IMR-90 (cell line): ENCODE data around the gene PALMD. TPM values are rescaled to one million over a fixed set of nuclear protein-coding genes. Genes with fewer than 3 reads are reported as not detected.

Experiments
- ATAC-seq: fragments of 200-7000 bp; cut with Tn5 transposase; 2 replicates; pipeline ENCODE4 v1.9.1; 2020; ENCODE audit warnings: low read depth, mild to moderate bottlenecking, moderate library complexity
- BruUV-seq: library from RNA; stranded (reverse); fragments of 400-500 nt; replicated peaks from 2 replicates; lab custom pipeline; 2021; lab: Mats Ljungman, UMichigan
- CTCF ChIA-PET: fragments of 300-600 bp; formaldehyde crosslinking; extraction: SDS; loops from one replicate; lab custom pipeline; 2021; ENCODE audit warnings: antibody characterized with exemption; lab: Yijun Ruan, JAX
- POLR2A ChIA-PET: fragments of 300-600 bp; sonication (Branson Sonifier 250); formaldehyde crosslinking; loops from one replicate; lab custom pipeline; 2022; ENCODE audit warnings: antibody characterized with exemption; ENCODE audit not compliant: unreplicated experiment; lab: Charles Lee
- DNase-seq: peaks from one replicate; pipeline ENCODE4 v3.0.0; 2013
- H2AFZ ChIP-seq: replicated peaks from 2 replicates; pipeline ENCODE3; 2013; ENCODE audit warnings: low read length, mild to moderate bottlenecking; ENCODE audit not compliant: poor library complexity
- H2AK5ac ChIP-seq: 2 replicates; pipeline ENCODE4 v1.6.1; 2013; ENCODE audit warnings: low read depth, low read length, inconsistent platforms
- H2AK9ac ChIP-seq: replicated peaks from 2 replicates; pipeline ENCODE3; 2013; ENCODE audit warnings: mild to moderate bottlenecking, low read depth, low read length, moderate library complexity; ENCODE audit not compliant: poor library complexity
- H2BK120ac ChIP-seq: 2 replicates; pipeline ENCODE4 v1.6.1; 2013; ENCODE audit warnings: low read depth, low read length, inconsistent platforms
- H2BK15ac ChIP-seq: 3 replicates; pipeline ENCODE4 v1.6.1; 2013; ENCODE audit warnings: low read depth, low read length, inconsistent platforms
- H2BK20ac ChIP-seq: 2 replicates; pipeline ENCODE4 v1.6.1; 2013; ENCODE audit warnings: low read depth, mild to moderate bottlenecking, inconsistent platforms, low read length, moderate library complexity
- H2BK5ac ChIP-seq: 2 replicates; pipeline ENCODE4 v1.6.1; 2013; ENCODE audit warnings: mild to moderate bottlenecking, low read depth, low read length, inconsistent platforms; ENCODE audit not compliant: poor library complexity, severe bottlenecking
- H3K14ac ChIP-seq: replicated peaks from 2 replicates; pipeline ENCODE4 v1.6.1; 2013; ENCODE audit warnings: low read depth, low read length, inconsistent platforms
- H3K18ac ChIP-seq: 2 replicates; pipeline ENCODE4 v1.6.1; 2013; ENCODE audit warnings: low read depth, low read length, control low read depth
- H3K23ac ChIP-seq: 2 replicates; pipeline ENCODE4 v1.6.1; 2013; ENCODE audit warnings: low read depth, low read length, inconsistent platforms
- H3K27ac ChIP-seq: 2 replicates; pipeline ENCODE4 v1.5.1; 2013; ENCODE audit warnings: mild to moderate bottlenecking, control low read depth, low read length; ENCODE audit not compliant: insufficient read depth
- H3K27me3 ChIP-seq: 2 replicates; pipeline ENCODE4 v1.6.1; 2013; ENCODE audit warnings: low read length; ENCODE audit not compliant: control insufficient read depth, insufficient read depth
- H3K36me3 ChIP-seq: 2 replicates; pipeline ENCODE4 v1.6.1; 2013; ENCODE audit warnings: low read length, mixed read lengths; ENCODE audit not compliant: control insufficient read depth, insufficient read depth
- H3K4ac ChIP-seq: 2 replicates; pipeline ENCODE4 v1.6.1; 2013; ENCODE audit warnings: low read depth, low read length, inconsistent platforms
- H3K4me1 ChIP-seq: 2 replicates; pipeline ENCODE4 v1.6.1; 2013; ENCODE audit warnings: low read length, mixed read lengths; ENCODE audit not compliant: control insufficient read depth, insufficient read depth
- H3K4me2 ChIP-seq: 2 replicates; pipeline ENCODE4 v1.6.1; 2013; ENCODE audit warnings: low read depth, mild to moderate bottlenecking, control low read depth, low read length, moderate library complexity
- H3K4me3 ChIP-seq: 2 replicates; pipeline ENCODE4 v1.5.1; 2013; ENCODE audit warnings: low read depth, mild to moderate bottlenecking, control low read depth, low read length, moderate library complexity; ENCODE audit not compliant: insufficient read depth
- H3K56ac ChIP-seq: 2 replicates; pipeline ENCODE4 v1.6.1; 2013; ENCODE audit warnings: low read length, inconsistent platforms; ENCODE audit not compliant: insufficient read depth; ENCODE audit errors: extremely low read depth
- H3K79me1 ChIP-seq, 2 experiments: 2 replicates each; pipeline ENCODE4 v1.6.1; 2013; ENCODE audit warnings: low read length in 2 of 2, inconsistent platforms in 1 of 2, low read depth in 1 of 2
- H3K9ac ChIP-seq: 2 replicates; pipeline ENCODE4 v1.6.1; 2013; ENCODE audit warnings: low read depth, low read length, control low read depth
- H3K9me1 ChIP-seq: 2 replicates; pipeline ENCODE4 v1.6.1; 2013; ENCODE audit warnings: low read length, inconsistent platforms; ENCODE audit not compliant: insufficient read depth
- H3K9me3 ChIP-seq: 2 replicates; pipeline ENCODE4 v1.6.1; 2013; ENCODE audit warnings: low read length; ENCODE audit not compliant: control insufficient read depth, insufficient read depth
- H4K20me1 ChIP-seq: 2 replicates; pipeline ENCODE4 v1.6.1; 2013; ENCODE audit warnings: low read length, inconsistent platforms; ENCODE audit not compliant: insufficient read depth
- H4K5ac ChIP-seq: 2 replicates; pipeline ENCODE4 v1.6.1; 2013; ENCODE audit warnings: mild to moderate bottlenecking, low read depth, low read length, control low read depth
- H4K8ac ChIP-seq, 2 experiments: 2 replicates each; pipeline ENCODE4 v1.6.1; 2013; ENCODE audit warnings: low read depth in 2 of 2, low read length in 2 of 2, control low read depth in 1 of 2, inconsistent platforms in 1 of 2
- H4K91ac ChIP-seq: 2 replicates; pipeline ENCODE4 v1.6.1; 2013; ENCODE audit warnings: low read depth, low read length, inconsistent platforms; ENCODE audit not compliant: insufficient read depth
- MAZ ChIP-seq: IDR thresholded peaks from 2 replicates; pipeline ENCODE4 v1.6.1; 2012; ENCODE audit warnings: low read depth, mild to moderate bottlenecking, low read length, improper control_type of control experiment, moderate library complexity, borderline replicate concordance
- WGBS, 2 experiments: methylation state at CpG; one replicate each; pipeline versions ENCODE4 v1.1.5 to v1.1.7; 2013; ENCODE audit warnings: missing lambda C conversion rate in 2 of 2; ENCODE audit not compliant: insufficient read length in 1 of 2; ENCODE audit errors: extremely low coverage in 2 of 2; 5-methylcytosine and 5-hydroxymethylcytosine counted together
- dilution Hi-C: fragments of 300-500 bp; cut with HindIII; formaldehyde crosslinking; loops from one replicate; pipeline ENCODE4 v1.14.3; 2018; ENCODE audit warnings: low sequenced_read_pairs; ENCODE audit not compliant: unreplicated experiment
- in situ Hi-C: fragments of 300-500 bp; cut with MboI; formaldehyde crosslinking; loops from 3 replicates; pipeline ENCODE4 v1.14.3; 2019; ENCODE audit warnings: low sequenced_read_pairs, inconsistent platforms, mixed read lengths
- intact Hi-C: fragments of 100-400 bp; cut with micrococcal nuclease; formaldehyde crosslinking; loops from 2 replicates; pipeline ENCODE4 v1.10.0; 2022
- polyA plus RNA-seq, 3 experiments: library from polyadenylated mRNA; depleted of rRNA; stranded (reverse); fragments of >200 nt; gene quantifications; 2 replicates each; pipeline ENCODE4 v1.2.3, GENCODE V29; 2012; ENCODE audit warnings: low replicate concordance in 1 of 3
- total RNA-seq: library from RNA; depleted of rRNA; stranded (reverse); fragments of >200 nt; gene quantifications from 2 replicates; pipeline ENCODE4 v1.2.3, GENCODE V29; 2012
- TF ChIP-seq, protein P1 (sequence below): conservative IDR thresholded peaks from 2 replicates; pipeline ENCODE4 v1.5.1; 2012; ENCODE audit warnings: mild to moderate bottlenecking, low read depth, low read length, improper control_type of control experiment

Gene PALMD
- total and polyA plus RNA-seq, 2 of the 4 experiments (the other 2 are of a cell fraction), result 0.51 to 0.72 TPM

DNA sequence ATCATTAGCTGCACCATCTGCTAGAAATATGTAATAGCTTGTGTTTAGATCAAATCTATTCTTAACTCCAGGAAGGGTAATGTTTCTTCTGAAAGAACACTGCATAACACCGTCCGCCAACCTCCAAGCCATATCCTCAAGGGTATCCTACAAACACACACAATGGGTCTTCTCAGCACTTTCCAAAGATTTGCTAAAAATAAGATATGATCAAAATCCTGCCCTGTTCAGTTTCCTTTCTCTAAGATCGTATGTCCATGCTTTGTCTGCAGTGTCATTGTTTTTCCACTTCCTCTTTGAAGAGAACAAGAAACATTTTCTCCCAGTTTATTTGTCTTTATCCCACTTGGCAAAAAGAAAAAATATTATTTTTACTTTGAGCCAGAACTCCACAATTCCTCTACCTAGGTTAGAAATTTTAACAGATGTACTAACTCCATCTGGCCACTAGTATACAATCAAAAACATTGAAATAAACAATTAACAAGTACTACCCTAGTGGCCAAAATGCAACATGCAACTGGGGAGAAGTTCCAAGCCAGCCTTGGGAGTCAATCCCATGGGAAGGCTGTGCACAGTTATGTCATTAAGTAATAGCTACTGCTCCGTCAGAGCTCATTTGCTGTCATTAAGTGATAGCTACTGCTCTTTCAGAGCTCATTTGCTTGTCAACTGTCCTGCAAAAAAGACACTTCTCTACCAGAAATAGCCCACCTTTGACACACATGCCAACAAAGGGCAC is 82.8 kb downstream of the PALMD start:
- no peaks in the 10 kb centered on the region for H3K36me3 ChIP-seq
- peak overlapping the region; percentile 75 for H3K4ac ChIP-seq
- peak overlapping the region; percentile 57; the same call in 1 of the 2 replicates for H2BK20ac ChIP-seq
- no peak overlapping the region for H3K56ac ChIP-seq
- H4K20me1 ChIP-seq, result no peaks in the 10 kb centered on the region
- peak overlapping the region; percentile 9; the same call in 1 of the 2 replicates for H3K18ac ChIP-seq
- no peak overlapping the region for H3K4me2 ChIP-seq
- intact Hi-C loops (loop anchor here (1.0 to 10.0 kb wide), 2 partner anchors 8 to 1064 kb away; partner anchors contain the start of gene SNX7), in situ Hi-C loops (no loop called here), dilution Hi-C loops (no loop called here)
- ChIA-PET CTCF (interaction anchor here (0.6 to 1.1 kb wide), 2 partner anchors 371 to 525 kb away, joined by 3 to 5 read pairs; no protein-coding TSS in a partner anchor), POLR2A (interaction anchor here (0.6 kb wide), 1 partner anchor 118 kb away, joined by 4 read pairs; no protein-coding TSS in a partner anchor)
- no peaks in the 10 kb centered on the region for H3K9me1 ChIP-seq
- no peaks in the 10 kb centered on the region for H3K9me3 ChIP-seq
- H2AK5ac ChIP-seq, result peak overlapping the region; percentile 7; the same call in 1 of the 2 replicates
- H2AK9ac ChIP-seq, result no peak overlapping the region
- no peak overlapping the region for H3K23ac ChIP-seq
- BruUV-seq, result no TSS peak
- peak overlapping the region; percentile 63 for H2BK120ac ChIP-seq
- peak overlapping the region; percentile 60 for H2BK5ac ChIP-seq
- no peak overlapping the region for H3K9ac ChIP-seq
- H3K79me1 ChIP-seq, result no peaks in the 10 kb centered on the region
- H3K14ac ChIP-seq, result peak overlapping the region; percentile 17; the same call in 1 of the 2 replicates
- peaks cover 5% of the 10 kb centered on the region; the same call in 1 of the 2 replicates for H3K4me1 ChIP-seq
- no peaks in the 10 kb centered on the region for H3K27me3 ChIP-seq
- no peak overlapping the region for H4K91ac ChIP-seq
- H3K27ac ChIP-seq, result no peak overlapping the region
- 83% methylated on average over 1 of the region's 4 CpGs; no CpG with 5 or more reads in 1 of the 2 experiments for WGBS, 2 experiments
- no peak overlapping the region for H3K4me3 ChIP-seq
- no peak overlapping the region for H2AFZ ChIP-seq
- H2BK15ac ChIP-seq, result peak overlapping the region; percentile 70; the same call in 1 of the 3 replicates
- no peak for TF ChIP-seq MAZ
- TF ChIP-seq, protein P1, sequence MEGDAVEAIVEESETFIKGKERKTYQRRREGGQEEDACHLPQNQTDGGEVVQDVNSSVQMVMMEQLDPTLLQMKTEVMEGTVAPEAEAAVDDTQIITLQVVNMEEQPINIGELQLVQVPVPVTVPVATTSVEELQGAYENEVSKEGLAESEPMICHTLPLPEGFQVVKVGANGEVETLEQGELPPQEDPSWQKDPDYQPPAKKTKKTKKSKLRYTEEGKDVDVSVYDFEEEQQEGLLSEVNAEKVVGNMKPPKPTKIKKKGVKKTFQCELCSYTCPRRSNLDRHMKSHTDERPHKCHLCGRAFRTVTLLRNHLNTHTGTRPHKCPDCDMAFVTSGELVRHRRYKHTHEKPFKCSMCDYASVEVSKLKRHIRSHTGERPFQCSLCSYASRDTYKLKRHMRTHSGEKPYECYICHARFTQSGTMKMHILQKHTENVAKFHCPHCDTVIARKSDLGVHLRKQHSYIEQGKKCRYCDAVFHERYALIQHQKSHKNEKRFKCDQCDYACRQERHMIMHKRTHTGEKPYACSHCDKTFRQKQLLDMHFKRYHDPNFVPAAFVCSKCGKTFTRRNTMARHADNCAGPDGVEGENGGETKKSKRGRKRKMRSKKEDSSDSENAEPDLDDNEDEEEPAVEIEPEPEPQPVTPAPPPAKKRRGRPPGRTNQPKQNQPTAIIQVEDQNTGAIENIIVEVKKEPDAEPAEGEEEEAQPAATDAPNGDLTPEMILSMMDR, result peak; percentile 58
- no peak overlapping the region; the same call in 1 of the 2 replicates for H4K5ac ChIP-seq
- DNase-seq (peak; percentile 28), ATAC-seq (no peak)
- peak overlapping the region in 1 of 2 experiments; percentile 61; a peak in 2 of 4 replicates for H4K8ac ChIP-seq
